Aortic smooth muscle cell (primary cell): ENCODE data around the gene ABCA3. TPM values are rescaled to one million over a fixed set of nuclear protein-coding genes. Genes with fewer than 3 reads are reported as not detected.

Source experiments
- total RNA-seq: library from RNA; depleted of rRNA; stranded (reverse); fragments of >200 nt; gene quantifications from 2 replicates; pipeline ENCODE4 v1.2.3, GENCODE V29; 2014

ABCA3 gene
- 8.4 and 11.1 TPM in 2 replicates for total RNA-seq

DNA sequence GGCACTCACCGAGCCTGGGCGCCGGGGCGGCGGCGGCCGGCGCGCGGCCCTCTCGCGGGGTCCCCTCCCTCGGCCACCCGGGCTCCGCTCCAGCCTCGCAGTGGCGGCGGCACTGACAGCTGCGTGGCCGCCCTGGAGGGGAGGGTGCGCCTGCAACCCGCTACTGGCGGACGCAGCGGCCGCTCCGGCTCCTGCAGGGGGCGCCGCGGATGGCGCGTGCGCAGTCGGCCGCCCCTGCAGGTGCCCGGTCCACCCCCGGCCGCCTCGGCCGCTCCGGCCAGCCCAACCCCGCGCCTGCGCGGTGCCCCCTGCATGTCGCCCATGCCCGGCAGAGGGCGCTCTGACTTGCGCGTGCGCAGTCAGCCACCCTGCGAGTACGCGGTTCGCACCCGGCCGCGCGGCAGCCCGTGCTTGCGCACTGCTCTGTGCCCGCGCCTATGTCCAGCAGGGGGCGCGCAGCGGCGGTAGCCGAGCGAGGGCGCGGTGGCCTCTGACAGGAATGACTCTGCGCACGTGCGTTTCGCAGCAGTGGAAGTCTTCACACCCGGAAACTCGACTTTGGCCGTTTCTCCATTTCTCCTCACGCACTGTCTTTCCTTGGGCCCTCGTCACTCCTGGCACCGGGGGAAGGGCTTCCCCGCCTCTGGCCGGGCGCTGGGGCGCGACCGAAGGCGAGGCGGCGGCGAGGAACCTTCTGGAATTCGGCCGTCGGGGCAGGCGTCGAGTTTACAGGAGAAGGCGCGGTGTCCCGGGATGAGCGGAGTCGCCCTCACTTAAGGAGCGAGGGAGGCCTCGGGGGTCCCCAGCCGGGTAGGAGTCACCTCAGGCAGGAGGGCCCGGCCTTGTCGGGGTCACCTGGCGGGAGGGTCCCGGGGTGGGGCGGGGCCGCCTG, at the start of gene ABCA3:
TSS of gene ABCA3 (minus strand) at position 165 of the 892 bp plus-strand sequence. CDS start 14,262 bp downstream, outside the sequence.

DNA sequence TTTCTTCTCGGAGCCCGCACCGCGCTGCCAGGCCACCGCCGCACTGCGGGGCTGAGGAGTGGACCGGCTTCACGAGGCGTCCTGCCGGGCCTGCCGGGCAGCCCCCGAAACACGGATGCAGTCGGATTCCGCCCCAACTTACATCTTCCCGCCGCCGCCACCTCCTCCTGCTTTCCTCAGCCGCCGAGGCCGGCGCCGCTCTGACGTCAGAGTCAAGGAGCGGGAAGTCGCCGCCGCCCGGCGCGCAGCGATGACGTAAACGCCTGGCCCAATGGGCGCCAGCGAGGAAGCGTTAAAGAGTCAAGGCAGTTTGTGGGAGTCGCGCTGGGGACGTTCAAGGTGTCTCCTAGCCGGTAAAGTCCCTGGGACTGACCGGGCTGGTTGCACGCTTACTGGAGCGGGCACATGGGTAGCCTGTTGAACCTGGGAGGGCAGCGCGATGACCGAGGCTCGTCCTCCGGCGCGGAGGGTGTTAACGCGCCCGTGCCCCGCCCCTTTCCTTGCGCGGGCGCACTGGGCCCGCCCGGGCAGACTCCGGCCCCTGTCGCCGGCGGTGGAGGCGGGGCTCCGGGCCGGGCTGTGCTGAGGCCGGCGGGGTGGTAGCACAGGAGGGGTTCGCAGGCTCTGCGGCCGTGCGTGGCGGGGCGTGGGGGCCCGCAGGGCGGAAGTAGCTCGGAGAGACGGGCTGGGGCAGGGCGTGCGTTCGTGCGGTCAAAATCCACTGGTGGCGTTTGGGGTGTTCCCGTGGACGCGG, 72.4 kb downstream of the ABCA3 start, which contains the start of gene RNPS1:
TSS of gene RNPS1 (minus strand) at position 214 of the 754 bp plus-strand sequence. CDS start 3,483 bp downstream, outside the sequence.

DNA sequence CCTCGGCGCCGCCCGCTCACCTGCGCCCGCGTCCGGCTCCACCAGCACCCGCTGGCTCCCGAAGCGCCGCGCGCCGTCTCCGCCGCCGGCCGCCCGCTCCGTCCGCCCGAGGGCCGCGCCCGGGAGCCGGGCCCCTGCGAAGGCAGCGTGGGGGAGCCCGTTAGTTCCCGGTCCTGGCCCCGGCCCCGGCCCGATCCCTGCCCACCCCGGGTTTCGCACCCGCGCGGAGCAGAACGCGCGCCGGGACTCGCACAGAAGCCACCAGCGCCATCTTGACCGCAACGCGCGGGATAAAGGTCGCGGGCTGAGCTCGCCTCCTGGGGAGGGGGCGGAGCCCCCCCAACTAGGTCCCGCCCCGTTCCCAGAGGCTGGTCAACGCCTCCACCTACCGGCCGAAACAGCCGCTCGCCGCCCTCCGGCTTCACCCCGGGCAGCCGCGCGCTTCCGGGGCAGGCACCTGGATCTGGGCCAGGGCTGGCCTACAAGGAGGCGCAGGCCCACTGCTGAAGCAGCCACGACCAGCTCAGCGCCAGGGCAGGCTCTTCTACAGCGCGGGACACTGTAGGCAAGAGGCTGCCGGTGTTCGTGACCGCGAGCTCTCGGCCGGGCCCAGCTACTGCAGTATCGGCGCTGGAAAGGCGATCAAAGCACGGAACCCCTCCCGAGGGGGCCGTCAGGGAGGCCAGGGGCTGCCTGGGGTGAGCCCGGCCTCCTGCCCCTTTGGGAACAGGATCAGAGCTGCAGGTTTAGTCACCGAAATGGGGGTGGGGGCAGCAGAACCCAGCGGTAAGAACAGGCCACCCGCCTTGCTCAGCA, 89.0 kb downstream of the ABCA3 start, which contains the start of gene ECI1:
TSS of gene ECI1 (minus strand) at position 292 of the 816 bp plus-strand sequence. CDS start at position 271, 21 bp downstream.

DNA sequence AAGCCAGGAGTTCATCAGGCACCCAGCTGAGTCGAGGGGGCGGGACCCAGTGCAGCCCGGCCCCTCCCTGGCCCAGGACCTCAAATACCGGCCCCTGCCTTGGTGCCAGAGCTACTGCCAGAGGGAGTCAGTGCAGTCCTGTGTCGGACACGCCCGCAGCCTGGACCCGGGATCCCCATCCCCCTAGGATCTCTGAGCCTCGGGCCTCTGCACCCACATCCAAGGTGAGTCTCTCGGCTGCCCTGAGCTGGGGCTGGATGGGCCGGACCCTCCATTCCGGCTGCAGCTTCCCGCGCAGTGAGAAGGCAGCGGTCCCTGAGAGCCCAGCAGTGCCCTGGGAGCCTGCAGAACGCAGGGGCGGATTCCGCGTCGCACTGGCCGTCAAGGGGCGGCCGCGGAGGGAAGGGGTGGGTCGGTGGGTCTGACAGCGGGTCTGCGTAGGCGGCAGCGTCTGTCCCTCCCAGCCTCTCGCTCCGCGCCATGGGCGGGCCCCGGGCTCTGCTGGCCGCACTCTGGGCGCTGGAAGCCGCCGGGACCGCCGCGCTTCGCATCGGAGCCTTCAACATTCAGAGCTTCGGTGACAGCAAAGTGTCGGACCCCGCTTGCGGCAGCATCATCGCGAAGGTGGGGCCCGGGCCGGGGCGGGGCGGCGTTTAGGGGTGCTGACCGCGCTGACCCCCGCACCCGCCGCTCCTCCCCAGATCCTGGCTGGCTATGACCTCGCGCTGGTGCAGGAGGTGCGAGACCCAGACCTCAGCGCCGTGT, 104.0 kb downstream of the ABCA3 start, which contains the start of gene DNASE1L2:
TSS of gene DNASE1L2 (plus strand) at position 108 of the 765 bp plus-strand sequence. CDS start at position 481, 373 bp downstream.

Other genes with a start within 250 kb of the ABCA3 start
- gene PKD1, start 204.8 kb downstream of the ABCA3 start, total RNA-seq, result 131 and 144 TPM in 2 replicates
- 2.0 and 2.4 TPM in 2 replicates for gene RAB26, start 192.1 kb downstream of the ABCA3 start, total RNA-seq
- 42.0 and 44.8 TPM in 2 replicates for gene TRAF7, start 184.9 kb downstream of the ABCA3 start, total RNA-seq
- under 0.01 and 0.40 TPM in 2 replicates for gene CASKIN1, start 144.1 kb downstream of the ABCA3 start, total RNA-seq
- gene MLST8, start 135.3 kb downstream of the ABCA3 start, total RNA-seq, result 11.3 and 16.8 TPM in 2 replicates
- 1.2 and 1.7 TPM in 2 replicates for gene BRICD5, start 129.9 kb downstream of the ABCA3 start, total RNA-seq
- 7.0 and 12.2 TPM in 2 replicates for gene PGP, start 125.9 kb downstream of the ABCA3 start, total RNA-seq
- 22.6 and 29.9 TPM in 2 replicates for gene E4F1, start 117.1 kb downstream of the ABCA3 start, total RNA-seq
- gene DNASE1L2, start 104.3 kb downstream of the ABCA3 start, total RNA-seq, result 0.31 and 1.1 TPM in 2 replicates
- gene ECI1, start 89.1 kb downstream of the ABCA3 start, total RNA-seq, result 19.9 and 28.1 TPM in 2 replicates
- gene RNPS1, start 72.6 kb downstream of the ABCA3 start, total RNA-seq, result 47.2 and 47.3 TPM in 2 replicates
- 9.5 and 17.3 TPM in 2 replicates for gene CCNF, start 88.7 kb upstream of the ABCA3 start, total RNA-seq
- gene TEDC2, start 119.4 kb upstream of the ABCA3 start, total RNA-seq, result 2.7 and 6.1 TPM in 2 replicates
- gene NTN3, start 130.6 kb upstream of the ABCA3 start, total RNA-seq, result 0.31 and 0.40 TPM in 2 replicates
- 10.3 and 12.0 TPM in 2 replicates for gene TBC1D24, start 134.4 kb upstream of the ABCA3 start, total RNA-seq
- 10.4 and 11.9 TPM in 2 replicates for gene ATP6V0C, start 173.2 kb upstream of the ABCA3 start, total RNA-seq
- gene AMDHD2, start 179.6 kb upstream of the ABCA3 start, total RNA-seq, result 44.6 and 52.2 TPM in 2 replicates
- gene CEMP1, start 190.7 kb upstream of the ABCA3 start, total RNA-seq, result 0.12 TPM in 1 of 2 replicates, not detected in the other
- gene PDPK1, start 197.3 kb upstream of the ABCA3 start, total RNA-seq, result 18.4 and 21.1 TPM in 2 replicates